H9 (cell line): ENCODE measurements around the gene RNF113A. TPM values are rescaled to one million over a fixed set of nuclear protein-coding genes. Genes with fewer than 3 reads are reported as not detected.
A peak's percentile ranks its signal among the peaks of the same experiment; 100 is the strongest.

Experiments used
- DNase-seq: peaks from one replicate; pipeline ENCODE4 v3.0.0-alpha.2; 2017
- H2AFZ ChIP-seq: one replicate; pipeline ENCODE4 v1.6.1; 2013; ENCODE audit warnings: mild to moderate bottlenecking, low read length, control low read depth, moderate library complexity
- H2AK5ac ChIP-seq: 2 replicates; pipeline ENCODE4 v1.6.1; 2013; ENCODE audit warnings: low read length, control low read depth, mixed read lengths; ENCODE audit not compliant: insufficient read length
- H2BK120ac ChIP-seq: one replicate; pipeline ENCODE4 v1.6.1; 2013; ENCODE audit warnings: low read depth, mild to moderate bottlenecking, low read length, control low read depth, inconsistent platforms; ENCODE audit not compliant: poor library complexity, severe bottlenecking
- H2BK12ac ChIP-seq: 2 replicates; pipeline ENCODE4 v1.6.1; 2013; ENCODE audit warnings: low read length, control low read depth, mixed read lengths, low read depth; ENCODE audit not compliant: insufficient read length
- H2BK15ac ChIP-seq: 2 replicates; pipeline ENCODE4 v1.6.1; 2013; ENCODE audit warnings: low read depth, low read length, control low read depth
- H2BK20ac ChIP-seq: one replicate; pipeline ENCODE4 v1.6.1; 2013; ENCODE audit warnings: low read depth, mild to moderate bottlenecking, low read length, control low read depth, inconsistent platforms; ENCODE audit not compliant: poor library complexity, severe bottlenecking
- H2BK5ac ChIP-seq: 2 replicates; pipeline ENCODE4 v1.6.1; 2013; ENCODE audit warnings: low read length, control low read depth, mixed read lengths; ENCODE audit not compliant: insufficient read length
- H3K14ac ChIP-seq: 2 replicates; pipeline ENCODE4 v1.6.1; 2013; ENCODE audit warnings: low read length, control low read depth; ENCODE audit not compliant: insufficient read depth
- H3K18ac ChIP-seq: 2 replicates; pipeline ENCODE4 v1.6.1; 2013; ENCODE audit warnings: low read depth, mild to moderate bottlenecking, mixed read lengths, low read length, control low read depth; ENCODE audit not compliant: insufficient read length
- H3K23ac ChIP-seq: 2 replicates; pipeline ENCODE4 v1.6.1; 2013; ENCODE audit warnings: low read length, control low read depth, mixed read lengths, low read depth; ENCODE audit not compliant: insufficient read length
- H3K23me2 ChIP-seq: 2 replicates; pipeline ENCODE4 v1.6.1; 2013; ENCODE audit warnings: low read depth, mild to moderate bottlenecking, mixed read lengths, low read length, control low read depth; ENCODE audit not compliant: insufficient read length, poor library complexity, severe bottlenecking
- H3K27ac ChIP-seq: 2 replicates; pipeline ENCODE4 v1.5.1; 2013; ENCODE audit warnings: low read length, control low read depth, mixed read lengths, low read depth; ENCODE audit not compliant: insufficient read length
- H3K27me3 ChIP-seq: 2 replicates; pipeline ENCODE4 v1.6.1; 2013; ENCODE audit warnings: low read length, control low read depth, inconsistent platforms; ENCODE audit not compliant: insufficient read depth
- H3K4ac ChIP-seq: 2 replicates; pipeline ENCODE4 v1.6.1; 2013; ENCODE audit warnings: low read depth, mild to moderate bottlenecking, control low read depth, inconsistent platforms, low read length, moderate library complexity
- H3K4me1 ChIP-seq: 2 replicates; pipeline ENCODE4 v1.6.1; 2013; ENCODE audit warnings: low read length, control low read depth, inconsistent platforms; ENCODE audit not compliant: insufficient read depth
- H3K4me2 ChIP-seq: 2 replicates; pipeline ENCODE4 v1.6.1; 2013; ENCODE audit warnings: low read length, control low read depth, mixed read lengths; ENCODE audit not compliant: insufficient read length, insufficient read depth
- H3K56ac ChIP-seq: 2 replicates; pipeline ENCODE4 v1.6.1; 2013; ENCODE audit warnings: low read depth, mild to moderate bottlenecking, mixed read lengths, low read length, control low read depth; ENCODE audit not compliant: insufficient read length
- H3K79me1 ChIP-seq: 2 replicates; pipeline ENCODE4 v1.6.1; 2013; ENCODE audit warnings: low read depth, mild to moderate bottlenecking, moderate library complexity, low read length, control low read depth, inconsistent platforms; ENCODE audit not compliant: insufficient read depth, poor library complexity, severe bottlenecking
- H3K79me2 ChIP-seq: 2 replicates; pipeline ENCODE4 v1.6.1; 2013; ENCODE audit warnings: low read length, control low read depth, inconsistent platforms; ENCODE audit not compliant: insufficient read depth
- H3K9ac ChIP-seq: 2 replicates; pipeline ENCODE4 v1.6.1; 2013; ENCODE audit warnings: low read length, control low read depth, mixed read lengths; ENCODE audit not compliant: insufficient read length; ENCODE audit errors: extremely low read depth
- H3K9me3 ChIP-seq: one replicate; pipeline ENCODE4 v1.6.1; 2013; ENCODE audit warnings: low read depth, low read length, inconsistent platforms; ENCODE audit not compliant: control insufficient read depth
- H3T11ph ChIP-seq: one replicate; pipeline ENCODE4 v1.6.1; 2013; ENCODE audit warnings: mild to moderate bottlenecking, low read length, control low read depth, inconsistent platforms
- H4K20me1 ChIP-seq: one replicate; pipeline ENCODE4 v1.6.1; 2013; ENCODE audit not compliant: control insufficient read depth, insufficient read length, insufficient read depth
- H4K5ac ChIP-seq: 2 replicates; pipeline ENCODE4 v1.6.1; 2013; ENCODE audit warnings: low read depth, mild to moderate bottlenecking, mixed read lengths, low read length, control low read depth; ENCODE audit not compliant: insufficient read length
- H4K8ac ChIP-seq: replicated peaks from 2 replicates; pipeline ENCODE4 v1.6.1; 2013; ENCODE audit warnings: low read length, control low read depth, mixed read lengths, low read depth; ENCODE audit not compliant: insufficient read length
- H4K91ac ChIP-seq: 2 replicates; pipeline ENCODE4 v1.6.1; 2013; ENCODE audit warnings: low read depth, mild to moderate bottlenecking, moderate library complexity, mixed read lengths, low read length, control low read depth; ENCODE audit not compliant: insufficient read length
- H3K27ac Mint-ChIP-seq, 3 experiments: 2 replicates in 2 of 3; 3 replicates in 1 of 3; pipeline ENCODE4 v1.8.0; 2020 to 2021; ENCODE audit warnings: mixed read lengths in 3 of 3, mild to moderate bottlenecking in 1 of 3, moderate library complexity in 1 of 3
- H3K27me3 Mint-ChIP-seq: 2 replicates; pipeline ENCODE4 v1.8.0; 2021; ENCODE audit warnings: low read depth, mild to moderate bottlenecking, moderate library complexity, mixed read lengths
- H3K36me3 Mint-ChIP-seq, 3 experiments: 2 replicates in 2 of 3; 3 replicates in 1 of 3; pipeline ENCODE4 v1.8.0; 2020 to 2021; ENCODE audit warnings: low read depth in 3 of 3, mixed read lengths in 3 of 3; ENCODE audit not compliant: insufficient read depth in 1 of 3
- H3K4me1 Mint-ChIP-seq, 2 experiments: 2 replicates each; pipeline ENCODE4 v1.8.0; 2020; ENCODE audit warnings: mixed read lengths in 2 of 2
- H3K4me3 Mint-ChIP-seq, 2 experiments: 2 replicates in 1 of 2; 3 replicates in 1 of 2; pipeline ENCODE4 v1.8.0; 2020 to 2021; ENCODE audit warnings: mild to moderate bottlenecking in 2 of 2, mixed read lengths in 2 of 2, moderate library complexity in 1 of 2
- H3K9me3 Mint-ChIP-seq, 2 experiments: 2 replicates in 1 of 2; 3 replicates in 1 of 2; pipeline ENCODE4 v1.8.0; 2020; ENCODE audit warnings: mild to moderate bottlenecking in 2 of 2, mixed read lengths in 2 of 2, moderate library complexity in 1 of 2
- WGBS: extraction: QIAGEN DNeasy Blood & Tissue Kit; methylation state at CpG from one replicate; pipeline ENCODE4 v1.1.7; 2013; ENCODE audit warnings: missing lambda C conversion rate, low lambda C conversion rate, mixed read lengths; ENCODE audit not compliant: insufficient read length; ENCODE audit errors: extremely low coverage; 5-methylcytosine and 5-hydroxymethylcytosine counted together
- total RNA-seq: library from RNA; stranded (reverse); gene quantifications from 2 replicates; pipeline ENCODE4 v1.2.1, GENCODE V29; 2021
- TF ChIP-seq, protein P1 (sequence below): fragments of 200-600 bp; sonication (generic); conservative IDR thresholded peaks from 3 replicates; pipeline ENCODE4 v1.8.0; 2021; ENCODE audit warnings: antibody characterized with exemption, mild to moderate bottlenecking

Gene RNF113A
- total RNA-seq, 1 experiment from 2014 or later, result 13.7 TPM

DNA sequence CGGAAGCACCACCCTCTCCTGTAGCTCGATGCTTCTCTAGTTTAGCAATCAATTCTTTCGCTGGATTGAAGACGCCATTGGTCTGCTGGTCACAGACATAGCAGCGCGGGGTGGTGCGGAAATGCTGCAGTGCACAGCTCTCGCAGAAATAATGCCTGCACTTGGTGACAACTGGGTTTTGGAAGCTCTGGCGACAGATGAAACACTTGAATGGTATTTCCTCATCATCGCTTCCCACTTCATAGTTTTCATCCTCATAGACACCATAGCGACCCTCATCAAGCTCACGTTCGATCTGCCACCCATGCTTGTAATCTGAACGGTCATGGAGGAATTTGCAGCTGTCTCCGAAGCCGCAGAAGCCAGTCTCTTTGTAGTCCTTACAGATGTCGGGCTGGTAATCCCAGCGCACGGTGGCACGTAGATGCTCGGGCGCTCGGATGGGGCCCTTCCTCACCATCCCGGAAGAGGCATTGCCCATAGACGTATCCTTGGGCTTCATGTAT lies 854 bp downstream of the RNF113A start:
- Mint-ChIP-seq H3K27me3 (no peaks in the 10 kb centered on the region), H3K9me3 (peaks cover 58 to 62% of the 10 kb centered on the region in 2 experiments), H3K4me3 (peak overlapping the region; percentile 88 to 95), H3K27ac (peak overlapping the region in 2 of 3 experiments; percentile 33 to 98; a peak in 4 of 7 replicates), H3K4me1 (peaks cover 0 to 3% of the 10 kb centered on the region in 2 experiments; a peak in 2 of 4 replicates), H3K36me3 (peaks cover 3 to 10% (median 4%) of the 10 kb centered on the region in 3 experiments; a peak in 6 of 7 replicates)
- Histone ChIP-seq H2BK20ac (no peak overlapping the region), H4K5ac (no peak overlapping the region), H2BK120ac (no peak overlapping the region), H4K8ac (no peak overlapping the region), H3K27ac (no peak overlapping the region), H3K4me1 (no peaks in the 10 kb centered on the region), H2BK5ac (no peak overlapping the region), H3K79me2 (no peaks in the 10 kb centered on the region; the same call in 1 of the 2 replicates), H2AK5ac (no peak overlapping the region), H4K20me1 (no peaks in the 10 kb centered on the region), H3K4me2 (peak overlapping the region; percentile 90), H3K9ac (peak overlapping the region; percentile 63), H3K18ac (no peak overlapping the region), H3K14ac (no peak overlapping the region), H3K23ac (no peak overlapping the region), H3K4ac (no peak overlapping the region), H3K23me2 (peaks cover 13% of the 10 kb centered on the region), H3K9me3 (peaks cover 8% of the 10 kb centered on the region), H3T11ph (no peak overlapping the region), H4K91ac (no peak overlapping the region), H3K79me1 (no peaks in the 10 kb centered on the region), H3K56ac (no peak overlapping the region), H2BK15ac (no peak overlapping the region), H2BK12ac (no peak overlapping the region), H3K27me3 (no peaks in the 10 kb centered on the region), H2AFZ (no peak overlapping the region)
- no CpG with 5 or more reads among the region's 25 CpGs for WGBS
- TF ChIP-seq, protein P1, sequence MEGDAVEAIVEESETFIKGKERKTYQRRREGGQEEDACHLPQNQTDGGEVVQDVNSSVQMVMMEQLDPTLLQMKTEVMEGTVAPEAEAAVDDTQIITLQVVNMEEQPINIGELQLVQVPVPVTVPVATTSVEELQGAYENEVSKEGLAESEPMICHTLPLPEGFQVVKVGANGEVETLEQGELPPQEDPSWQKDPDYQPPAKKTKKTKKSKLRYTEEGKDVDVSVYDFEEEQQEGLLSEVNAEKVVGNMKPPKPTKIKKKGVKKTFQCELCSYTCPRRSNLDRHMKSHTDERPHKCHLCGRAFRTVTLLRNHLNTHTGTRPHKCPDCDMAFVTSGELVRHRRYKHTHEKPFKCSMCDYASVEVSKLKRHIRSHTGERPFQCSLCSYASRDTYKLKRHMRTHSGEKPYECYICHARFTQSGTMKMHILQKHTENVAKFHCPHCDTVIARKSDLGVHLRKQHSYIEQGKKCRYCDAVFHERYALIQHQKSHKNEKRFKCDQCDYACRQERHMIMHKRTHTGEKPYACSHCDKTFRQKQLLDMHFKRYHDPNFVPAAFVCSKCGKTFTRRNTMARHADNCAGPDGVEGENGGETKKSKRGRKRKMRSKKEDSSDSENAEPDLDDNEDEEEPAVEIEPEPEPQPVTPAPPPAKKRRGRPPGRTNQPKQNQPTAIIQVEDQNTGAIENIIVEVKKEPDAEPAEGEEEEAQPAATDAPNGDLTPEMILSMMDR, result no peak
- no peak for DNase-seq
